Uterus (tissue), 2 donors: ENCODE results near the gene IQSEC3.
"Not testable (repeated sequence)": the region's sequence is repeated elsewhere in the genome, so short reads cannot be mapped to it uniquely, and the experiment has no call there.

ENCODE experiments used
- POLR2A ChIP-seq, 2 donors: fragments of 450-650 bp; IDR thresholded peaks; one replicate each; pipeline ENCODE4 v1.6.1; 2016; ENCODE audit warnings: antibody characterized with exemption in 2 of 2, mild to moderate bottlenecking in 1 of 2, moderate library complexity in 1 of 2
- TF ChIP-seq, protein P1 (sequence below), 4 experiments: fragments of 200-600 bp in 2 of 4; fragments of 450-650 bp in 2 of 4; sonication (generic) in 2 of 4; IDR thresholded peaks; one replicate each; pipeline ENCODE4 v1.5.1; 2016 to 2019; ENCODE audit warnings: antibody characterized with exemption in 4 of 4, mild to moderate bottlenecking in 2 of 4, moderate library complexity in 1 of 4

DNA sequence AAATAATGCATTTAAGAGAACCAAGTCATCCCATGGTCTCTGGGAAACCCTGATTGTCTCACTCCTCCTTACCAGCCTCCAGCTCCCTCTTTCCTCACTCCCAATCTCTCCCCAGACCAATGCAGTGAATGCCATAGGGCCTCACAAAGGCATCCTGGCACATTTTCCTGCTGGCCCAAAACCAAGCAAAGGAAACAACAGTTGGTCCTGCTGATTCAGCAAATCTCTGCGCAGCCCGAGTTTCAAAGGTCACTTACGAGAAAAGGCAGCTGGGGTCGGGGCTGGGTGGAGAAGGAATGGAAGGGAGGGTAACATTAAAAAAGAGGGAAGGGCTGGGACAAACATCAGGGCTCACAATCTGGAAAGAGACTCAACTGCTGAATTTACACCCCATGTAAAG lies 5.5 kb downstream of the IQSEC3 start:
- TF ChIP-seq POLR2A (IDR thresholded peaks at IDR 0.05): not testable (repeated sequence)
- TF ChIP-seq, protein P1, sequence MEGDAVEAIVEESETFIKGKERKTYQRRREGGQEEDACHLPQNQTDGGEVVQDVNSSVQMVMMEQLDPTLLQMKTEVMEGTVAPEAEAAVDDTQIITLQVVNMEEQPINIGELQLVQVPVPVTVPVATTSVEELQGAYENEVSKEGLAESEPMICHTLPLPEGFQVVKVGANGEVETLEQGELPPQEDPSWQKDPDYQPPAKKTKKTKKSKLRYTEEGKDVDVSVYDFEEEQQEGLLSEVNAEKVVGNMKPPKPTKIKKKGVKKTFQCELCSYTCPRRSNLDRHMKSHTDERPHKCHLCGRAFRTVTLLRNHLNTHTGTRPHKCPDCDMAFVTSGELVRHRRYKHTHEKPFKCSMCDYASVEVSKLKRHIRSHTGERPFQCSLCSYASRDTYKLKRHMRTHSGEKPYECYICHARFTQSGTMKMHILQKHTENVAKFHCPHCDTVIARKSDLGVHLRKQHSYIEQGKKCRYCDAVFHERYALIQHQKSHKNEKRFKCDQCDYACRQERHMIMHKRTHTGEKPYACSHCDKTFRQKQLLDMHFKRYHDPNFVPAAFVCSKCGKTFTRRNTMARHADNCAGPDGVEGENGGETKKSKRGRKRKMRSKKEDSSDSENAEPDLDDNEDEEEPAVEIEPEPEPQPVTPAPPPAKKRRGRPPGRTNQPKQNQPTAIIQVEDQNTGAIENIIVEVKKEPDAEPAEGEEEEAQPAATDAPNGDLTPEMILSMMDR (IDR thresholded peaks at IDR 0.05): not testable (repeated sequence)
